CD4-positive, alpha-beta T cell (primary cell): ENCODE data around the gene PCCA. TPM values are rescaled to one million over a fixed set of nuclear protein-coding genes. Genes with fewer than 3 reads are reported as not detected.

Experiments used
- ATAC-seq: fragments of 200-7000 bp; cut with Tn5 transposase; one replicate; pipeline ENCODE4 v1.10.0; 2022; ENCODE audit warnings: mild to moderate bottlenecking; ENCODE audit not compliant: poor library complexity
- CTCF ChIA-PET: fragments of 350-600 bp; sonication (Branson Sonifier 250); formaldehyde crosslinking; loops from one replicate; lab custom pipeline; 2021; ENCODE audit warnings: antibody characterized with exemption, inconsistent platforms; lab: Charles Lee
- POLR2A ChIA-PET: fragments of 350-600 bp; sonication (Branson Sonifier 250); formaldehyde crosslinking; loops from one replicate; lab custom pipeline; 2021; ENCODE audit warnings: antibody characterized with exemption, inconsistent platforms; lab: Charles Lee
- DNase-seq, 14 experiments: peaks; one replicate each; pipeline ENCODE4 v3.0.0-alpha.2; 2013 to 2020; ENCODE audit warnings: mixed read lengths in 2 of 14
- H3K27ac ChIP-seq, 2 donors: one replicate each; pipeline versions ENCODE4 v1.5.1 to v1.7.0; 2013; ENCODE audit warnings: low read length in 2 of 2, low read depth in 1 of 2, mild to moderate bottlenecking in 1 of 2
- H3K27me3 ChIP-seq, 2 experiments: 1 replicate in 1 of 2; 2 replicates in 1 of 2; pipeline versions ENCODE4 v1.6.1 to v1.7.0; 2013; ENCODE audit warnings: low read length in 2 of 2, control low read depth in 1 of 2, mild to moderate bottlenecking in 1 of 2, moderate library complexity in 1 of 2; ENCODE audit not compliant: insufficient read depth in 2 of 2, control insufficient read depth in 1 of 2
- H3K36me3 ChIP-seq: one replicate; pipeline ENCODE4 v1.6.1; 2013; ENCODE audit warnings: low read length, control low read depth; ENCODE audit not compliant: insufficient read depth
- H3K4me1 ChIP-seq: one replicate; pipeline ENCODE4 v1.6.1; 2013; ENCODE audit warnings: low read length, control low read depth; ENCODE audit not compliant: insufficient read depth
- H3K4me3 ChIP-seq: one replicate; pipeline ENCODE4 v1.5.1; 2013; ENCODE audit warnings: mild to moderate bottlenecking, low read length, moderate library complexity
- H3K9me3 ChIP-seq, 2 experiments: 1 replicate in 1 of 2; 2 replicates in 1 of 2; pipeline versions ENCODE4 v1.6.1 to v1.7.0; 2013; ENCODE audit warnings: low read length in 2 of 2, mild to moderate bottlenecking in 2 of 2, control low read depth in 1 of 2, moderate library complexity in 1 of 2; ENCODE audit not compliant: control insufficient read depth in 1 of 2, insufficient read depth in 1 of 2
- H3K27ac Mint-ChIP-seq: one replicate; pipeline ENCODE4 v1.8.0; 2020; ENCODE audit warnings: mixed read lengths
- H3K27me3 Mint-ChIP-seq: one replicate; pipeline ENCODE4 v1.8.0; 2021; ENCODE audit warnings: mixed read lengths
- H3K36me3 Mint-ChIP-seq: one replicate; pipeline ENCODE4 v1.8.0; 2021; ENCODE audit warnings: low read depth, mixed read lengths
- H3K4me1 Mint-ChIP-seq: one replicate; pipeline ENCODE4 v1.8.0; 2021; ENCODE audit warnings: low read depth, mixed read lengths
- H3K4me3 Mint-ChIP-seq: one replicate; pipeline ENCODE4 v1.8.0; 2020; ENCODE audit warnings: mild to moderate bottlenecking, mixed read lengths
- H3K9me3 Mint-ChIP-seq: one replicate; pipeline ENCODE4 v1.8.0; 2020; ENCODE audit warnings: mixed read lengths
- intact Hi-C, 2 experiments: fragments of 100-400 bp; cut with DNase I in 1 of 2; cut with micrococcal nuclease in 1 of 2; formaldehyde crosslinking; loops; one replicate each; pipeline versions ENCODE4 v1.15.1 to v1.9.0; 2023 to 2025; cut with DNase I, micrococcal nuclease
- total RNA-seq, 174 experiments: library from RNA in 2 of 174; stranded (reverse) in 2 of 174; gene quantifications; one replicate each; pipeline ENCODE4 v1.2.3 and lab custom pipeline; 2021 to 2026
- TF ChIP-seq, protein P1 (sequence below): fragments of 200-600 bp; IDR thresholded peaks from one replicate; pipeline ENCODE4 v1.8.0; 2022; ENCODE audit warnings: antibody characterized with exemption, mild to moderate bottlenecking

Gene PCCA
- total RNA-seq, 2 experiments from 2014 or later: 4.7 to 5.2 TPM

DNA sequence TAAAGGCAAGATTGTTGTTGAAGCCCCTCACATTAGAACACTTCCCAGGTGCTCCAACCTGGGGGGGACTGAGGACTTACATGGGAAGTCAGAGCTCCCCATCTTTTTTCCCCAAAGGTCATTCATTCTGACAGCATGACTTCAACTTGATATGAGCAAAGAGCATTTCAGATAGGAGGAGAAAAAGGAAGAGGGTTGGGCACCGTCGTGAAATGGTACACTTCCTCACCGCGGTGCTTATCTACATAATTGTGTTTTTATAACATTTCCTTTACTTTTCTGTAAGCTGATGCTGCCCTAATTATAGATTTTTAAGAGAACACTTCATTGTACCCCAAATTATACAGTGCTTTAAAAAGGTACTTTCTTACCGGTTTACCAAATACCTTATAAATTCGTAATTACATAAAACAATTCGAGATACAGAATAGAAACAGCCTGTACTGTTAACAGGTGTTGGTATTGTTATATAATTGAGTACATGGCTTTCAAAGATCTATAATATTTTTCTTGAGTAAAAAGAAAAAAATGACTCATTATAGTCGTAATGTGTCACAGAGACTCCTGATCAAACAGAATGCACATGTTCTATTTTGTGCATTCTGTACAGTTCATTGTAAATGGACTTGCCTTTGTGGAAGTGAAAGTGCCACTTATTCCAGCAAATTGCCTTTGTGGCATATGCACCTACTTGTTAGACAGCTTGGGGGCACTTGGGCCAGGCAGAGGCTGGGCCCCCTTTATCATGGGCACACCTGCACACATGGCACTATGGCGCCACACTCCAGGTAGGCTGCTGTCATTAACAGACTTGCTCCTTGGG is 417.9 kb downstream of the PCCA start:
- Histone ChIP-seq H3K36me3 (no peaks in the 10 kb centered on the region), H3K4me1 (peaks cover 10% of the 10 kb centered on the region), H3K4me3 (peak overlapping the region; percentile 13), H3K27ac (no peak overlapping the region), H3K9me3 (no peaks in the 10 kb centered on the region), H3K27me3 (no peaks in the 10 kb centered on the region)
- CTCF ChIA-PET: interaction anchor here (1.2 kb wide), 1 partner anchor 8 kb away, joined by 3 read pairs; no protein-coding TSS in a partner anchor
- ATAC-seq (no peak), DNase-seq (peak in 1 of 14 experiments; percentile 35)
- Mint-ChIP-seq H3K9me3 (no peaks in the 10 kb centered on the region), H3K36me3 (no peaks in the 10 kb centered on the region), H3K4me1 (peaks cover 13% of the 10 kb centered on the region), H3K4me3 (peak overlapping the region; percentile 66), H3K27ac (no peak overlapping the region), H3K27me3 (no peaks in the 10 kb centered on the region)
- TF ChIP-seq, protein P1, sequence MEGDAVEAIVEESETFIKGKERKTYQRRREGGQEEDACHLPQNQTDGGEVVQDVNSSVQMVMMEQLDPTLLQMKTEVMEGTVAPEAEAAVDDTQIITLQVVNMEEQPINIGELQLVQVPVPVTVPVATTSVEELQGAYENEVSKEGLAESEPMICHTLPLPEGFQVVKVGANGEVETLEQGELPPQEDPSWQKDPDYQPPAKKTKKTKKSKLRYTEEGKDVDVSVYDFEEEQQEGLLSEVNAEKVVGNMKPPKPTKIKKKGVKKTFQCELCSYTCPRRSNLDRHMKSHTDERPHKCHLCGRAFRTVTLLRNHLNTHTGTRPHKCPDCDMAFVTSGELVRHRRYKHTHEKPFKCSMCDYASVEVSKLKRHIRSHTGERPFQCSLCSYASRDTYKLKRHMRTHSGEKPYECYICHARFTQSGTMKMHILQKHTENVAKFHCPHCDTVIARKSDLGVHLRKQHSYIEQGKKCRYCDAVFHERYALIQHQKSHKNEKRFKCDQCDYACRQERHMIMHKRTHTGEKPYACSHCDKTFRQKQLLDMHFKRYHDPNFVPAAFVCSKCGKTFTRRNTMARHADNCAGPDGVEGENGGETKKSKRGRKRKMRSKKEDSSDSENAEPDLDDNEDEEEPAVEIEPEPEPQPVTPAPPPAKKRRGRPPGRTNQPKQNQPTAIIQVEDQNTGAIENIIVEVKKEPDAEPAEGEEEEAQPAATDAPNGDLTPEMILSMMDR: no peak
- intact Hi-C loops: no loop called here
- POLR2A ChIA-PET: no interaction called here

DNA sequence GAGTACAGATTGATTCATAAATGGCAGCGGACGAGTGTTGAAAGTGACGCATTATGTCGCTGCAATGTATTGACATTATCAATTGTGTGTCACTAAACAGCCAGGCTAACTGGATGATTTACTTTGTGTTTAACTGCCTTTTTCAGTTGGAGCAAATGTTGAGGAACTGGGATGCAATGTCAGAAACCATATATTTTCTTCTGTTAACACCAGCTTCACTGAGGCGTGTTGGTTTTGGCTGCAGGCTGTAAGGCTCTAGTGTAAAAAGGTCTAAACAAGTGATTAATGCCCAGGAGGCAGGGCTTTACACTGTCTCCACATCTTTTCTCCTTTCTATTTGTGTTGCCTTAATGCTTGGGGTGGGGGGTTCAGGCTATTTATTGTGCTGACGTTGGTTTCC is 419.6 kb downstream of the PCCA start:
- Histone ChIP-seq H3K36me3 (no peaks in the 10 kb centered on the region), H3K27ac (no peak overlapping the region), H3K4me1 (peaks cover 10% of the 10 kb centered on the region), H3K9me3 (no peaks in the 10 kb centered on the region), H3K4me3 (no peak overlapping the region), H3K27me3 (no peaks in the 10 kb centered on the region)
- ChIA-PET POLR2A (no interaction called here), CTCF (no interaction called here)
- TF ChIP-seq, protein P1: no peak
- intact Hi-C loops: no loop called here
- Mint-ChIP-seq H3K27me3 (no peaks in the 10 kb centered on the region), H3K36me3 (no peaks in the 10 kb centered on the region), H3K4me1 (peaks cover 13% of the 10 kb centered on the region), H3K27ac (no peak overlapping the region), H3K9me3 (no peaks in the 10 kb centered on the region), H3K4me3 (no peak overlapping the region)
- ATAC-seq: no peak
- no peak for DNase-seq

DNA sequence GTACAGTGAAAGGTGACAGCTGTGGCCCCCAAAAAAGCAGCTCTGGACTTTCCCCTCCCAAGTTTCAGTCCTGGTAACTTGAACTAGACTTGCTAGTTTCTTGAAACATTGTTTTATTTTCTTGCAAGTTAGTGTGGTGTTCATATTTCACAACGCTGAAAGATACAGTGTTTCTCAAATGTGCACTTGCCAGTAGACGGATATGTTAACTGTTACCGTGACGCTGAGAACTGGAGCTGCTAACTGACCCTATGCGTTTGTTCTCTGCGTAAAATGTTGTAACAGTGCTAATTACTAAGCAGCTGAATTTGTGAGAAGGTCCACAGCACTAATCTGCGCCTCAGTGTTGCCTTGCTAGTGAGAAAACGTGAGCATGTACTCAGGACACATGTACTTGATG is 420.1 kb downstream of the PCCA start:
- intact Hi-C loops: no loop called here
- Histone ChIP-seq H3K36me3 (no peaks in the 10 kb centered on the region), H3K9me3 (no peaks in the 10 kb centered on the region), H3K27ac (no peak overlapping the region), H3K27me3 (no peaks in the 10 kb centered on the region), H3K4me1 (peaks cover 10% of the 10 kb centered on the region), H3K4me3 (no peak overlapping the region)
- TF ChIP-seq, protein P1: no peak
- ChIA-PET CTCF (no interaction called here), POLR2A (no interaction called here)
- no peak for DNase-seq
- no peaks in the 10 kb centered on the region for H3K27me3 Mint-ChIP-seq
- no peak overlapping the region for H3K27ac Mint-ChIP-seq
- no peaks in the 10 kb centered on the region for H3K9me3 Mint-ChIP-seq
- no peaks in the 10 kb centered on the region for H3K36me3 Mint-ChIP-seq
- no peak overlapping the region for H3K4me3 Mint-ChIP-seq
- ATAC-seq: no peak
- H3K4me1 Mint-ChIP-seq: peaks cover 13% of the 10 kb centered on the region
